SJSA1 (cell line): ENCODE data around the gene COL3A1. TPM values are rescaled to one million over a fixed set of nuclear protein-coding genes. Genes with fewer than 3 reads are reported as not detected.

Experiments
- DNase-seq, 2 experiments: peaks; one replicate each; pipeline ENCODE4 v3.0.0-alpha.2; 2015 to 2020; ENCODE audit warnings: low spot score in 2 of 2, low read depth in 1 of 2
- H3K27ac ChIP-seq: fragments of 250-450 bp; sonication (Bioruptor Pico); 2 replicates; pipeline ENCODE4 v1.5.1; 2020; ENCODE audit warnings: mild to moderate bottlenecking, moderate library complexity
- H3K27me3 ChIP-seq: fragments of 250-450 bp; sonication (Bioruptor Pico); replicated peaks from 2 replicates; pipeline ENCODE4 v1.5.1; 2020; ENCODE audit warnings: mild to moderate bottlenecking, moderate library complexity
- H3K36me3 ChIP-seq: fragments of 250-450 bp; sonication (Bioruptor Pico); 2 replicates; pipeline ENCODE4 v1.5.1; 2020; ENCODE audit warnings: mild to moderate bottlenecking
- H3K4me1 ChIP-seq: fragments of 250-450 bp; sonication (Bioruptor Pico); replicated peaks from 2 replicates; pipeline ENCODE4 v1.6.1; 2021; ENCODE audit warnings: mild to moderate bottlenecking
- H3K4me3 ChIP-seq: fragments of 250-450 bp; sonication (Bioruptor Pico); 2 replicates; pipeline ENCODE4 v1.5.1; 2020; ENCODE audit warnings: mild to moderate bottlenecking
- H3K9me3 ChIP-seq: fragments of 250-450 bp; sonication (Bioruptor Pico); replicated peaks from 2 replicates; pipeline ENCODE4 v1.5.1; 2020; ENCODE audit warnings: mild to moderate bottlenecking
- total RNA-seq: library from RNA; depleted of rRNA; stranded (reverse); fragments of >200 nt; shearing (Covaris generic); gene quantifications from 2 replicates; pipeline ENCODE4 v1.2.3, GENCODE V29; 2014; rRNA removed

The COL3A1 gene
- total RNA-seq, 1 experiment from 2014 or later: 1,297 TPM

DNA sequence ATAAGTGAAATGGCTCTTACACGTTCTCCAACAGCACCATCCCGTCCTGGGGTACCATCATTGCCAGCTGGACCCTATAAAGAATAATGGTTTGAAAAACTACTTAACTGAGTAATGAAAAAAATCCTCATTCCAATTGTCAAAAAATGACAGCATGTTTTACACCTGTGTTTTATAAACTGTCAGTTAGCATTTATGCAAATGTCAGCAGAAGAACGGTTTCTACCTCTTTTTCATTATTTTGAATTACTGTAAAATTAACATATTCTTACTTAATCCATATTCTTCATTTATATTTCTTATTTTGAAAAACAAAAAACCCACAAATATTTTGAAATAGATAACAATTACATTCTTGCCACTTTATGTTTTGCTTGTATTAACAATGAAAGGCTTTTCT lies 74.0 kb downstream of the COL3A1 start:
- H3K27me3 ChIP-seq: no peaks in the 10 kb centered on the region
- no peak overlapping the region for H3K27ac ChIP-seq
- H3K4me3 ChIP-seq: no peak overlapping the region
- peaks cover 91% of the 10 kb centered on the region for H3K36me3 ChIP-seq
- H3K9me3 ChIP-seq: no peaks in the 10 kb centered on the region
- no peak for DNase-seq
- no peaks in the 10 kb centered on the region for H3K4me1 ChIP-seq

DNA sequence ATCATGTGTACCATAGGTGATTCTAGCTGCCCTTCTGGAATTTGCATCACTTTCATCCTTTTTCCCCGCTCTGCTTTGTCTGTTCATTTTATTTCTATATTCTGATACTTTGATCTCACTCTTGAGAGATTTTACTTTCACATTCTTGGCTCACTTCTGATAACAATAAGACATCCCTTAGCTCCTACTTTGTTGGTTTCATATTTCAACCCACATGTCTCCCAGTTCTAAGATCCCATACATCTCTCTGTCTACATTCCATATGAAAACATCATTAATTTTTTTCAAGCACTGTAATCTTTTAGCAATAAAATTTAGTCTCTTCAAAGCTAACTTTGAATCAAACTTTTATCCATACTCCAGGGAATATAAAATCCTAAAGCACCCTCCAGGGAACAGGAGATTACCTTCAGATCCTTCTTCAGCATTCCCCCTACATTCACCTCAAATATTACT lies 75.6 kb downstream of the COL3A1 start:
- Histone ChIP-seq H3K27ac (no peak overlapping the region), H3K4me1 (no peaks in the 10 kb centered on the region), H3K9me3 (no peaks in the 10 kb centered on the region), H3K4me3 (no peak overlapping the region), H3K36me3 (peaks cover 92% of the 10 kb centered on the region), H3K27me3 (no peaks in the 10 kb centered on the region)
- DNase-seq: no peak

DNA sequence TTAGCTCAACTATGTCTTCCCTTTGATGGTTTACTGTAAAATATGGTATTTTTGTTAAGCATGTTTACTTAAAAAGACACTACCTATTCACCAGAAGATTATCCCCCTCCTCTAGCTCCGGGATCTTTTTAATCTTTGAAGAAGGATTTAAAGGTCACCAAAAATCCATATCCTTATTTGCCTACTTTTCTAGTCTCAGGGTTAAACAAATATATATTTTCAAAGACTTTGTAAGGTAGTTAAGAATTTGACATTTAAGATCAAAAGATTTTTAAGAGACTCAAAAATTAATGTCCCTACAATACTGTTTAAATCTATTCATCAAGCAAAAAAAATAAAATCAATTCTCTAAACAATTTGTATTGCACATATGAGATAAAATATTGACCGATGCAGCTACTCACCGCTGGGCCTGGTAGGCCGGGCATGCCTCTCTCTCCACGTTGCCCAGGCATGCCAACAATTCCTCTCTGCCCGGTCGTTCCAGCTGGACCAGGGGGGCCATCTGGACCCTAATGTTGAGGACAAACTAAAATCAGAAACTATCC lies 76.1 kb downstream of the COL3A1 start:
- Histone ChIP-seq H3K36me3 (peaks cover 94% of the 10 kb centered on the region), H3K4me1 (no peaks in the 10 kb centered on the region), H3K27ac (no peak overlapping the region), H3K4me3 (no peak overlapping the region), H3K27me3 (no peaks in the 10 kb centered on the region), H3K9me3 (no peaks in the 10 kb centered on the region)
- DNase-seq: no peak

DNA sequence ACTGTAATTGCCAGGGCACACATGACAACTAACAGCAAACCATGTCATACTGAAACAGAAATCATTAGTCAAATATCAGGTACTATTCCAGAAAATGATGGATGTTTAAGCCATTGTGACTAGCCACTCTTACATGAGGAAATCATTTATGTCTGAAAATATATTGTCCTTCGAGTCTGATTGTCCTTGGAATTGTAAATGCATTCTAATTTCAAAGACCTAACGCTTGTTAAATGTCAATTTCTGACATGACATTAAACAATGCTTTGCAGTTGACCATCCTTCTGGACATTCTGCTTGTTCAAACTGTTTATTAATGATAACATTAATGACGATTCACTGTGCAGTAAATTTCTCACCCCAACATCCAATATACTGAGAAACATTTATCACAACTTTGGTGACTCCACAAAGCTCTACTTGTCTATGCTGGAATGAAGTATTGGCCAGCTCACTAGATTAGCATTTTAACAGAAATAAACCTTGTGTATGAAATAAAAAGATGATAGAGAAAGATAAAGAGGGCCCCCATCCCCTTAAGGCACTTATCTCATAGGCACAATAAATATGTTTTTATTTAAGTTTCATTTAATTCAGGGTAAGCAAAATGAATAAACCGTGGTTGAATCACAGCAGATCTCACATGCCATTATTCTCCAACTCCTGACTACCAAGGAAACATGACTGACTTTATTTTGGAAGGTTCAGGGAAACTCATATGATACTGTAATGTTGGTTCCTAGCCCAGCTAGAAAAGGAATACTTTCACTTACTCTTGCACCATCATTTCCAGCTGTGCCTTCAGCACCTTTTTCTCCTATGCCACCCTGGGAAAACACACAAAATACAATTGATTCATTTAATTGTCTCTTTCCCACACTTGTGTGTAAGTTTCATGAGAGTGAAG lies 82.3 kb downstream of the COL3A1 start:
- no peaks in the 10 kb centered on the region for H3K27me3 ChIP-seq
- no peak overlapping the region for H3K4me3 ChIP-seq
- peaks cover 94% of the 10 kb centered on the region for H3K36me3 ChIP-seq
- no peak overlapping the region for H3K27ac ChIP-seq
- peaks cover 17% of the 10 kb centered on the region for H3K4me1 ChIP-seq
- no peak for DNase-seq
- H3K9me3 ChIP-seq: no peaks in the 10 kb centered on the region

DNA sequence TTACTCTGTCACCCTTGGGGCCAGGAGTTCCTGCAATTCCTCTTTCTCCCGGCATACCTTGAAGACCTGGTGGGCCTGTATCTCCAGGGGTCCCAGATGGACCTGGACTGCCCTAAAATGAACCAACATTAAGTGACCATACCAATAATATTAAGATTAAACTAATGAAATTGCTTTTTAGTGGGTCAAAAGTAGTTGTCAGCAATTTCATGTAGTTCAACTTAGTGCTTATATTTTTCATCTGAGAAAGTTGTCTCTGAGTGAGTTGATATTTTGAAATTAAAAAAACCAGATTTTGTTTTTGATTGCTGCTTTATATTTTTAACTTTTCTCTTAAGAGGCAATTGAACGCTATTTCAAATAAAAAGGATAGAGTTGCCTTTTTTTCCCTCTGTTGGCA lies 83.1 kb downstream of the COL3A1 start:
- peaks cover 19% of the 10 kb centered on the region for H3K4me1 ChIP-seq
- H3K9me3 ChIP-seq: no peaks in the 10 kb centered on the region
- no peak for DNase-seq
- no peak overlapping the region for H3K27ac ChIP-seq
- no peaks in the 10 kb centered on the region for H3K27me3 ChIP-seq
- H3K4me3 ChIP-seq: no peak overlapping the region
- H3K36me3 ChIP-seq: peaks cover 93% of the 10 kb centered on the region

DNA sequence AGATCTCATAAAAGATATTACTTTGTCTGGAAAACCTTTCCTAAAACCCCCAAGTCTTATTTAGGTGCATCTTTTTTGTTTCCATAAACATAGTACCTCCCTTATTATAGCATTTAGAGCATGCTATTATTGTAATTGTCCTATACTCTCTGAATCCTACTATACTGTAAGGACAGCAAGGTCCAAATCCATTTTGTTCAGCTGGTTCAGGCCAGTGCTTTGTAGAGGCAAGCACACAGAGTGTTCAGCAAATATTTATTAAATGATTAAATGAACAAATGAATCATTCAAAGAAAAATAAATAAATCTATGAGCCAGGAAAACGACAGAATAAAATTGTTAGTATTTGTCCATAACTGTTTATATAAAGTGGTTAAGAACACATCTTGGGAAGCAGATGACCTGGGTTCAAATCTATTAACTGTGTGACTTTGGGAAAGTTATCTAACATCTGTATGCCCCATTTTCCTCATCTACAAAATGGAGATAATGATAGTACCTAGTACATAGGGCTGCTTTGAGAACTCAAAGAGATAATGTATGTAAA lies 86.0 kb downstream of the COL3A1 start:
- DNase-seq: peak in 1 of 2 experiments; percentile 54
- H3K9me3 ChIP-seq: no peaks in the 10 kb centered on the region
- peaks cover 19% of the 10 kb centered on the region for H3K4me1 ChIP-seq
- H3K27ac ChIP-seq: no peak overlapping the region
- peaks cover 95% of the 10 kb centered on the region for H3K36me3 ChIP-seq
- no peak overlapping the region for H3K4me3 ChIP-seq
- H3K27me3 ChIP-seq: no peaks in the 10 kb centered on the region

Other genes starting within 250 kb of the COL3A1 start
- gene COL5A2, start 205.4 kb downstream of the COL3A1 start, total RNA-seq: 917 and 1,030 TPM in 2 replicates